Heart right ventricle (tissue), 16 donors: ENCODE measurements around the gene CRABP1. TPM values are rescaled to one million over a fixed set of nuclear protein-coding genes. Genes with fewer than 3 reads are reported as not detected.
A peak's percentile ranks its signal among the peaks of the same experiment; 100 is the strongest.

Experiments used
- ATAC-seq, 8 donors: fragments of 200-7000 bp; cut with Tn5 transposase; one replicate each; pipeline ENCODE4 v1.9.1; 2020; ENCODE audit warnings: mild to moderate bottlenecking in 8 of 8, moderate library complexity in 8 of 8, moderate number of reproducible peaks in 1 of 8
- DNase-seq, 2 donors: peaks; one replicate each; pipeline ENCODE4 v3.0.0-alpha.2; 2020
- H3K27ac ChIP-seq, 10 donors: fragments of 200-600 bp; sonication (generic) in 2 of 10; one replicate each; pipeline versions ENCODE4 v1.5.0 to v1.8.0; 2020 to 2022; ENCODE audit warnings: mild to moderate bottlenecking in 3 of 10
- H3K27me3 ChIP-seq, 7 donors: fragments of 200-600 bp; one replicate each; pipeline ENCODE4 v1.8.0; 2021 to 2022; ENCODE audit warnings: mild to moderate bottlenecking in 2 of 7
- H3K36me3 ChIP-seq, 9 donors: fragments of 200-600 bp; sonication (generic) in 1 of 9; one replicate each; pipeline versions ENCODE4 v1.5.0 to v1.8.0; 2020 to 2022; ENCODE audit warnings: mild to moderate bottlenecking in 2 of 9
- H3K4me1 ChIP-seq, 9 donors: fragments of 200-600 bp; sonication (generic) in 1 of 9; one replicate each; pipeline versions ENCODE4 v1.5.0 to v1.8.0; 2020 to 2022; ENCODE audit warnings: mild to moderate bottlenecking in 4 of 9
- H3K4me3 ChIP-seq, 10 donors: fragments of 200-600 bp; sonication (generic) in 2 of 10; one replicate each; pipeline versions ENCODE4 v1.5.0 to v1.8.0; 2020 to 2022; ENCODE audit warnings: mild to moderate bottlenecking in 7 of 10, moderate library complexity in 2 of 10
- H3K9me3 ChIP-seq, 11 donors: fragments of 200-600 bp in 10 of 11; sonication (generic) in 2 of 11; one replicate each; pipeline versions ENCODE4 v1.5.0 to v1.8.0; 2013 to 2022; ENCODE audit warnings: mild to moderate bottlenecking in 2 of 11, control low read depth in 1 of 11, moderate library complexity in 1 of 11
- WGBS, 2 donors: extraction: QIAGEN DNeasy Blood & Tissue Kit; methylation state at CpG; one replicate each; pipeline ENCODE4 v1.1.7; 2013; ENCODE audit warnings: inconsistent platforms in 1 of 2; 5-methylcytosine and 5-hydroxymethylcytosine counted together
- intact Hi-C, 10 donors: fragments of 100-400 bp; cut with DNase I; formaldehyde crosslinking; loops; one replicate each; pipeline versions ENCODE4 v1.11.1 to v1.14.2; 2022
- polyA plus RNA-seq, 2 donors: library from polyadenylated mRNA; stranded (reverse); fragments of 200-250 nt; gene quantifications; one replicate each; pipeline ENCODE4 v1.2.3, GENCODE V29; 2013
- total RNA-seq, 10 donors: library from RNA; stranded (reverse); fragmentation: NEBNext Ultra II Directional in 3 of 10; extraction: Animal tissue kit (Norgen Biotek cat#: 25700) in 3 of 10; gene quantifications; one replicate each; pipeline versions ENCODE4 v1.2.1 to v1.2.4, GENCODE V29; 2021 to 2023
- TF ChIP-seq, protein P1 (sequence below), 9 donors: fragments of 200-600 bp; sonication (generic) in 2 of 9; IDR thresholded peaks; one replicate each; pipeline versions ENCODE4 v1.5.0 to v1.8.0; 2021 to 2022; ENCODE audit warnings: antibody characterized with exemption in 9 of 9, mild to moderate bottlenecking in 5 of 9, moderate library complexity in 1 of 9
- donor health status: Arrhythmogenic right ventricular cardiomyopathy.
- donor health status: ischemic (EF 13 %, LVEDD 7.1; RV severe dilation, severe dysfunction).
- donor health status: healthy with polysubstance abuse.
- donor health status: DM: no; HTN: yes; CAD: no.
- donor health status: DM: no; HTN: no; CAD: no.
- donor health status: ischemic (EF 25% LVEDD 6.9; RV normal size, moderate dysfunction).
- donor health status: ischemic (EF 25% LVEDD 5.7; RV mildly dilated, moderate dysfunction).
- donor health status: healthy.
- donor health status: DM: yes; HTN: yes; CAD: no.
- donor health status: Ischemic cardiomyopathy.
- donor health status: ischemic (EF 35%, LVEDD 5.7; RV mildly dilated, moderate dysfunction).
- donor health status: nonischemic (EF 11% LVEDD 7.7; RV severe dilation, severe dysfunction).
- donor health status: DM: yes; HTN: yes; CAD: no.
- donor health status: PGD.
- donor health status: ischemic (EF 29% LVEDD 5.4; RV normal size, mild dysfunction).
- donor health status: nonischemic (EF 23%, LVEDD 6.1; RV moderate dilation, normal function).

The CRABP1 gene
- total and polyA plus RNA-seq, 12 donors = not detected

DNA sequence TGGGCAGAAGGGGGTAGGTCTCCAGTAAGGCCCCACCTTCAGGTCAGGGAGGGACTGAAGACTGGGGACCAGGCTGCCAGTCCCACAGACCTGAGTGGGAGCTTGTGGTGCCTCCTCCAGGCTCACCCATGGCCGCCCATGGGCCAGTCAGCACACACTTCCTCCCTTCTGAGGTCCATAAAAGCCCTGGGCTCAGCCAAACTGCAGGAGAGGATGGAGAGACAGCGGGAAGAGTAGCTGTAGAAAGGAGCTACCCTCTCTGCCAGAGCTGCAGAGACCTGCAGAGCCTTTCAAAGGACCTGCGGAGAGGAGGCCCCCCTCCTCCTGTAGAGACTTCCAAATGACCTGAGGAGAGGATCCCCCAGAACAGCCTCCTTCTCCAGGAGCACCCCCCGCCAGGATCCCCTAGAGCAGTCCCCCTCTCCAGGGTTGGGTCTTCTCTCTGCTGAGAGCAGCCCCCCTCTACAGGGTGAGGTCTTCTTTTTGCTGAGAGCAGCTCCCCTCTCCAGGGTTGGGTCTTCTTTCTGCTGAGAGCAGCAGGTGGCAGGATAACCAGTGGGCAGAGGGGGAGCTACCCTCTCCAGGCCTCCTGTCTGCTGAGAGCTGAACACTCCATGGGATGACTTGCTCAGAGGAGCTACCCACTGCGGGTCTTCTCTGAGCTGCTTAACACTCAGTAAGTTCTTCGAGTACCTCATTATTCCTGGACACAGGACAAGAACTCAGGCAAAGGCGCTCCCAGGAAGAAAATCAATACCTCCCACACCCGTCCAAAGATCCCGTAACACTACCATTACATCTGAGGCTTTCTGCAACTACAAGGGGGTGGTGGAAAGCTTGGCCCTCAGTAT is 35.7 kb upstream of the CRABP1 start:
- peaks cover 0 to 33% (median 8%) of the 10 kb centered on the region in 7 donors for H3K27me3 ChIP-seq
- no peak for ATAC-seq

DNA sequence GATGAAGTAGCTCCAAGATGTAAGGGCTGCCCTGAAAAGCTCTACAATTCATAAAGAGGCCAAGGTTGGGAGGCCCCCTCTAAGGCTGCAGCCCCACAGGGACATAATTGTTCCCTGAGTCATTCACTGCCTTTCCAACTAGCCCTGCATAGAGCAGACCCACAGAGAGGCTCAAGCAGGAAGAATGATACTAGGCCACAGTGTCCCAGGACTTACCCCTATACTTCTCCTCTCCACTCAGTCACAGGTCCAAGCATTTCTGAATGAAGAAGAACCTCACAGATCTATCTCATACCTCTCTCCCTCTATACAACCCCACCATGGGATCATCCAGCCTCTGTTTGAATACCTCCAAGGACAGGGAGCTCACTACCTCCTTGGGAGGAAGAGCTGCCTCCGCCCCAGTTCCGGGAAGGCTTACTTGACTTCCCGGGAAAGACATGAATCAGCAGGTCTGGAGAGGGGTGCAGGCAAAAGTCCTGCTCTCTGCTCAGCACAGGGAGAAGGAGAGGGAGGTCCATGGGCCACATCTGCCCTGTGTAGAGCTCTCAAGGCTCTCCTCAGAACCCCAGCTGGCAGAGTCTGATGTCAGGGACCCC is 33.9 kb upstream of the CRABP1 start:
- WGBS, 2 donors = 74 to 80% methylated on average over 3 of the region's 3 CpGs
- TF ChIP-seq, protein P1, sequence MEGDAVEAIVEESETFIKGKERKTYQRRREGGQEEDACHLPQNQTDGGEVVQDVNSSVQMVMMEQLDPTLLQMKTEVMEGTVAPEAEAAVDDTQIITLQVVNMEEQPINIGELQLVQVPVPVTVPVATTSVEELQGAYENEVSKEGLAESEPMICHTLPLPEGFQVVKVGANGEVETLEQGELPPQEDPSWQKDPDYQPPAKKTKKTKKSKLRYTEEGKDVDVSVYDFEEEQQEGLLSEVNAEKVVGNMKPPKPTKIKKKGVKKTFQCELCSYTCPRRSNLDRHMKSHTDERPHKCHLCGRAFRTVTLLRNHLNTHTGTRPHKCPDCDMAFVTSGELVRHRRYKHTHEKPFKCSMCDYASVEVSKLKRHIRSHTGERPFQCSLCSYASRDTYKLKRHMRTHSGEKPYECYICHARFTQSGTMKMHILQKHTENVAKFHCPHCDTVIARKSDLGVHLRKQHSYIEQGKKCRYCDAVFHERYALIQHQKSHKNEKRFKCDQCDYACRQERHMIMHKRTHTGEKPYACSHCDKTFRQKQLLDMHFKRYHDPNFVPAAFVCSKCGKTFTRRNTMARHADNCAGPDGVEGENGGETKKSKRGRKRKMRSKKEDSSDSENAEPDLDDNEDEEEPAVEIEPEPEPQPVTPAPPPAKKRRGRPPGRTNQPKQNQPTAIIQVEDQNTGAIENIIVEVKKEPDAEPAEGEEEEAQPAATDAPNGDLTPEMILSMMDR (IDR thresholded peaks at IDR 0.05) = no peak
- intact Hi-C loops = loop anchor here in 7 of 10 donors (5.0 to 10.0 kb wide), 3 partner anchors 116 to 199 kb away; partner anchors contain the start of gene HYKK (in 1 of the 7)

More for the DNA sequence above, 35.7 kb upstream of the CRABP1 start:
- WGBS, 2 donors = 87% methylated on average over 9 of the region's 9 CpGs
- no peak overlapping the region for H3K27ac ChIP-seq
- H3K4me3 ChIP-seq = no peak overlapping the region
- no peaks in the 10 kb centered on the region for H3K9me3 ChIP-seq
- intact Hi-C loops = loop anchor here in 7 of 10 donors (5.0 to 10.0 kb wide), 3 partner anchors 118 to 200 kb away; partner anchors contain the start of gene HYKK (in 1 of the 7)
- TF ChIP-seq, protein P1 (IDR thresholded peaks at IDR 0.05) = no peak
- H3K36me3 ChIP-seq = no peaks in the 10 kb centered on the region
- peaks cover 0 to 23% (median 0%) of the 10 kb centered on the region in 9 donors for H3K4me1 ChIP-seq
- no peak for DNase-seq

DNA sequence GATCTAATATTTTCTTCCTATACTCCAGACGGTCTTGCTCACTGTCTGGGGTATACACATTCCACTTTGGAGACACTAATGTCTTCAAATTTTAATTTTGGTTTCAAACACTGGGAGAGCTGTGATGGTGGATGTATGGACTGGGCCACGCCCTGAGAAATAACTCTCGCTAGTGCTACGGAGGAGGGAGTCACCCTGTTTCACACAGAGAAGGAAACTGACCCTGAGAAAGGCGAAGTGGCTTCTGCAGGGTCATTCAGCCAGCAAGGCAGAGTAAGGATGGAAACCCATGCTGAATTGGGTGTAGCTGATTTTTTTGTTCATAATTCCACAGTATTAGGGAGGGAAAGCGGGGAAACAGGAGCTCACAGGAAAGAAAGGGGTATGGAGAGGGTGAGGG is 32.2 kb upstream of the CRABP1 start:
- Histone ChIP-seq H3K4me1 (peaks cover 0 to 9% (median 0%) of the 10 kb centered on the region in 9 donors), H3K27ac (no peak overlapping the region), H3K36me3 (no peaks in the 10 kb centered on the region), H3K9me3 (no peaks in the 10 kb centered on the region), H3K4me3 (no peak overlapping the region), H3K27me3 (peaks cover 0 to 33% (median 8%) of the 10 kb centered on the region in 7 donors)
- intact Hi-C loops = loop anchor here (1.0 to 10.0 kb wide), 8 partner anchors 107 to 197 kb away; partner anchors contain the start of gene HYKK (in 1 of the 10)
- 53% methylated on average over 6 of the region's 6 CpGs for WGBS, 2 donors
- DNase-seq (no peak), ATAC-seq (no peak)
- TF ChIP-seq, protein P1 (IDR thresholded peaks at IDR 0.05) = no peak

More for the DNA sequence above, 33.9 kb upstream of the CRABP1 start:
- DNase-seq = no peak
- Histone ChIP-seq H3K36me3 (no peaks in the 10 kb centered on the region), H3K9me3 (no peaks in the 10 kb centered on the region), H3K27ac (no peak overlapping the region), H3K4me1 (peaks cover 0 to 16% (median 0%) of the 10 kb centered on the region in 9 donors), H3K27me3 (peaks cover 0 to 33% (median 8%) of the 10 kb centered on the region in 7 donors), H3K4me3 (no peak overlapping the region)
- ATAC-seq = peak in 1 of 8 donors; percentile 23

DNA sequence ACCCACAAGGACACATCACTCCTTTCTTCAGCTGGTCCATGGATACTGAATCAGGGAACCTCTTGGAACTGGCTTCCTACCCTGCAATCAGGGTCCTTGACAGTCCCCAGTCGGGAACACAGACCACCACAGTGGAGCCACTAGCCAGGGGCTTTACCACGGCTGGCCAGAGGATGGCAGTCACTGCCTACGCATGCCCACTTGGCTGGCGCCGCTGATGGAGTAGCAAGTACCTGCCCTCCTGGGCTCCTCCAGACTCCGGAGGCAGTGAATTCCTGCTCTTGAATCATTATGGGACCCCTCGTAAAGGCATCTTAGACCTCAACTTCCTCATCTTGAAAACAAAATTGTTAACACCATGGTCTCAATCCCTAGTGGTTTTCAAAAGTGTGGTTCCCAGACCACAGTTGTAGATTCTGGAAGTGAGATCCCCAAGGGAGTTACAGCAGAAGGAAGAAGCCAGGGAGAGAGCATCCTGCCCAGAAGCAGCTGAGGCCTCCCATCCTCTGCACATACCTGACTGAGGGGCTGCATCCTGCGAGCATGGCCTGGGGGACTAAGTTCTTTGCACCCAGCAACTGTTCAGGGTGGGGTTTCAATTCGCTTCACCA is 31.6 kb upstream of the CRABP1 start:
- intact Hi-C loops = loop anchor here (1.0 to 10.0 kb wide), 8 partner anchors 106 to 196 kb away; partner anchors contain the start of gene HYKK (in 1 of the 10)
- peaks cover 0 to 9% (median 0%) of the 10 kb centered on the region in 9 donors for H3K4me1 ChIP-seq
- no peaks in the 10 kb centered on the region for H3K36me3 ChIP-seq
- H3K9me3 ChIP-seq = no peaks in the 10 kb centered on the region
- ATAC-seq (peak; percentile 61 to 91 (median 81)), DNase-seq (peak; percentile 52 to 59)
- TF ChIP-seq, protein P1 (IDR thresholded peaks at IDR 0.05) = peak; percentile 54 to 89 (median 82)
- H3K27ac ChIP-seq = no peak overlapping the region
- no peak overlapping the region for H3K4me3 ChIP-seq
- WGBS, 2 donors = 16 to 17% methylated on average over 9 of the region's 9 CpGs
- peaks cover 0 to 30% (median 7%) of the 10 kb centered on the region in 7 donors for H3K27me3 ChIP-seq
